Endothelial cell of umbilical vein (primary cell): ENCODE results near the gene ASCL5. TPM values are rescaled to one million over a fixed set of nuclear protein-coding genes. Genes with fewer than 3 reads are reported as not detected.

Source experiments
- BruUV-seq: library from RNA; stranded (reverse); fragments of 400-500 nt; replicated peaks from 2 replicates; lab custom pipeline; 2021; lab: Mats Ljungman, UMichigan
- CTCF ChIA-PET: fragments of 300-600, 350-600 bp; sonication (Branson Sonifier 250); formaldehyde crosslinking; loops from one replicate; lab custom pipeline; 2021; ENCODE audit warnings: antibody characterized with exemption, inconsistent platforms; lab: Charles Lee
- POLR2A ChIA-PET: fragments of 300-600, 350-600 bp; sonication (Branson Sonifier 250); formaldehyde crosslinking; loops from one replicate; lab custom pipeline; 2021; ENCODE audit warnings: antibody characterized with exemption, inconsistent platforms; lab: Charles Lee
- DNase-seq: peaks from one replicate; pipeline ENCODE4 v3.0.0-alpha.2; 2011; ENCODE audit warnings: low read depth, low spot score
- FAIRE-seq: peaks from 2 replicates; lab custom pipeline; 2011; peaks lifted over from hg19 to GRCh38; lab: Jason Lieb, UNC
- H2AFZ ChIP-seq: 2 replicates; pipeline ENCODE4 v1.6.0; 2012; ENCODE audit warnings: low read depth, low read length, control low read depth, inconsistent platforms
- H3K27ac ChIP-seq: 2 replicates; pipeline ENCODE4 v1.5.1; 2011; ENCODE audit warnings: low read depth, mild to moderate bottlenecking, control low read depth, low read length, moderate library complexity; ENCODE audit not compliant: insufficient read depth
- H3K27me3 ChIP-seq, 2 experiments: 2 replicates each; pipeline versions ENCODE4 v1.6.0 to v1.6.1; 2011; ENCODE audit warnings: low read length in 2 of 2, mixed read lengths in 1 of 2; ENCODE audit not compliant: control insufficient read depth in 2 of 2, insufficient read depth in 2 of 2
- H3K36me3 ChIP-seq, 2 experiments: 2 replicates in 1 of 2; 3 replicates in 1 of 2; pipeline ENCODE4 v1.5.1; 2011; ENCODE audit warnings: low read length in 2 of 2, mild to moderate bottlenecking in 1 of 2, moderate library complexity in 1 of 2; ENCODE audit not compliant: control insufficient read depth in 2 of 2, insufficient read depth in 2 of 2; ENCODE audit errors: extremely low read depth in 1 of 2
- H3K4me1 ChIP-seq: 3 replicates; pipeline ENCODE4 v1.5.1; 2011; ENCODE audit warnings: mild to moderate bottlenecking, low read length; ENCODE audit not compliant: control insufficient read depth, insufficient read depth; ENCODE audit errors: extremely low read depth
- H3K4me2 ChIP-seq: 2 replicates; pipeline ENCODE4 v1.6.1; 2011; ENCODE audit warnings: low read length, control low read depth, mixed read lengths; ENCODE audit not compliant: insufficient read depth
- H3K4me3 ChIP-seq, 3 experiments: fragments of 200-600 bp in 1 of 3; sonication (generic), shearing (Covaris generic) in 1 of 3; replicated peaks in 1 of 3; 2 replicates each; pipeline ENCODE4 v1.5.1; 2011 to 2016; ENCODE audit warnings: control low read depth in 3 of 3, low read length in 3 of 3, mild to moderate bottlenecking in 2 of 3, inconsistent platforms in 1 of 3, low read depth in 1 of 3, moderate library complexity in 1 of 3; ENCODE audit not compliant: insufficient read depth in 1 of 3
- H3K79me2 ChIP-seq: 2 replicates; pipeline ENCODE4 v1.6.0; 2012; ENCODE audit warnings: low read length, inconsistent platforms; ENCODE audit not compliant: control insufficient read depth, insufficient read depth
- H3K9ac ChIP-seq: replicated peaks from 2 replicates; pipeline ENCODE3; 2011; ENCODE audit warnings: low read length, control low read depth; ENCODE audit not compliant: insufficient read depth; ENCODE audit errors: extremely low read depth
- H3K9me1 ChIP-seq: replicated peaks from 3 replicates; pipeline ENCODE4 v1.6.0; 2011; ENCODE audit warnings: mild to moderate bottlenecking, low read length; ENCODE audit not compliant: control insufficient read depth, insufficient read depth; ENCODE audit errors: extremely low read depth
- H3K9me3 ChIP-seq: replicated peaks from 2 replicates; pipeline ENCODE4 v1.5.1; 2012; ENCODE audit warnings: low read length, inconsistent platforms; ENCODE audit not compliant: control insufficient read depth, insufficient read depth
- H4K20me1 ChIP-seq: replicated peaks from 2 replicates; pipeline ENCODE3; 2011; ENCODE audit warnings: mild to moderate bottlenecking, low read length; ENCODE audit not compliant: control insufficient read depth, insufficient read depth; ENCODE audit errors: extremely low read depth
- CTCF ChIP-seq, 2 donors: IDR thresholded peaks; 1 replicate in 1 of 2; 2 replicates in 1 of 2; pipeline ENCODE4 v1.5.1; 2011; ENCODE audit warnings: low read length in 2 of 2, mild to moderate bottlenecking in 2 of 2, moderate library complexity in 2 of 2, control low read depth in 1 of 2, inconsistent platforms in 1 of 2, low read depth in 1 of 2; ENCODE audit not compliant: insufficient read depth in 1 of 2; ENCODE audit errors: extremely low read depth in 1 of 2
- EZH2 ChIP-seq: IDR thresholded peaks from 2 replicates; pipeline ENCODE4 v1.6.1; 2012; ENCODE audit warnings: borderline replicate concordance, low read depth, mild to moderate bottlenecking, moderate library complexity, low read length, inconsistent platforms; ENCODE audit not compliant: severe bottlenecking
- FOS ChIP-seq: IDR thresholded peaks from 2 replicates; pipeline ENCODE4 v1.6.1; 2011; ENCODE audit warnings: mild to moderate bottlenecking, low read length, moderate library complexity, borderline replicate concordance; ENCODE audit not compliant: insufficient read depth
- GATA2 ChIP-seq: IDR thresholded peaks from 2 replicates; pipeline ENCODE4 v1.7.0; 2011; ENCODE audit warnings: low read depth, mild to moderate bottlenecking, moderate library complexity, mixed read lengths, low read length; ENCODE audit not compliant: insufficient read length, insufficient read depth
- JUN ChIP-seq: IDR thresholded peaks from 2 replicates; pipeline ENCODE4 v1.6.1; 2011; ENCODE audit warnings: borderline replicate concordance, low read depth; ENCODE audit not compliant: insufficient read length, insufficient read depth
- MAX ChIP-seq: IDR thresholded peaks from 2 replicates; pipeline ENCODE4 v1.6.1; 2011; ENCODE audit not compliant: insufficient read depth, insufficient read length
- MYC ChIP-seq: IDR thresholded peaks from one replicate; pipeline ENCODE4 v1.6.1; 2011; ENCODE audit warnings: mild to moderate bottlenecking, low read depth, low read length
- POLR2A ChIP-seq: IDR thresholded peaks from 2 replicates; pipeline ENCODE4 v1.6.1; 2012; ENCODE audit warnings: low read depth, mild to moderate bottlenecking, control low read depth, low read length
- POLR2AphosphoS5 ChIP-seq: IDR thresholded peaks from 2 replicates; pipeline ENCODE4 v1.6.1; 2012; ENCODE audit warnings: low read depth, mild to moderate bottlenecking, control low read depth, low read length, moderate library complexity; ENCODE audit not compliant: insufficient read depth
- dilution Hi-C: fragments of 300-500 bp; cut with MboI; formaldehyde crosslinking; loops from one replicate; pipeline ENCODE4 v1.15.0; 2019; ENCODE audit warnings: low sequenced_read_pairs; ENCODE audit not compliant: extremely low pct_ligation_motif_present
- intact Hi-C: fragments of 100-400 bp; cut with micrococcal nuclease; formaldehyde crosslinking; loops from one replicate; pipeline ENCODE4 v1.10.0; 2022
- polyA plus RNA-seq, 4 experiments: library from polyadenylated mRNA; depleted of rRNA in 3 of 4; stranded (reverse) in 3 of 4; unstranded in 1 of 4; fragments of >200 nt; gene quantifications; 2 replicates each; pipeline versions ENCODE4 v1.2.1 to v1.2.3, GENCODE V29; 2011 to 2012; ENCODE audit warnings: missing spikeins in 1 of 4
- total RNA-seq: library from RNA; stranded (reverse); gene quantifications from 2 replicates; pipeline ENCODE4 v1.2.3, GENCODE V29; 2021

ASCL5 gene
- total and polyA plus RNA-seq, 2 donors (not counting 3 experiments of a cell fraction or from before 2014, with no cell fraction given): not detected

- FAIRE-seq: no peak
- H3K9me1 ChIP-seq: no peaks in the 10 kb centered on the region
- intact Hi-C loops (no loop called here), dilution Hi-C loops (no loop called here)
- ChIA-PET CTCF (interaction anchor here (1.2 to 3.5 kb wide), 2 partner anchors 9 to 47 kb away, joined by 5 to 11 read pairs; no protein-coding TSS in a partner anchor), POLR2A (no interaction called here)
- H2AFZ ChIP-seq: no peak overlapping the region
- no peak overlapping the region for H3K4me3 ChIP-seq
- peaks cover 7 to 15% of the 10 kb centered on the region in 2 experiments for H3K27me3 ChIP-seq
- TF ChIP-seq FOS (no peak), EZH2 (no peak), MYC (no peak), CTCF (IDR thresholded peaks at IDR 0.05; ENCODE audit: extremely low read depth in 1 of 2, insufficient read depth in 1 of 2, low read depth in 1 of 2, low read length in 2 of 2) (no peak), POLR2A (no peak), MAX (no peak), POLR2AphosphoS5 (no peak), JUN (no peak), GATA2 (no peak)
- no peak overlapping the region for H3K9ac ChIP-seq
- no peaks in the 10 kb centered on the region for H3K36me3 ChIP-seq
- peaks cover 6% of the 10 kb centered on the region for H3K4me1 ChIP-seq
- no peak overlapping the region for H3K4me2 ChIP-seq
- no peaks in the 10 kb centered on the region for H4K20me1 ChIP-seq
- BruUV-seq: no TSS peak
- no peaks in the 10 kb centered on the region for H3K9me3 ChIP-seq
- no peak overlapping the region for H3K27ac ChIP-seq
- H3K79me2 ChIP-seq: no peaks in the 10 kb centered on the region
- no peak for DNase-seq
Measured at GRCh38 chr1:201175820-201176500, 49.0 kb upstream of the ASCL5 start.
